MCF 10A (cell line): ENCODE measurements around the gene BCL2L1. TPM values are rescaled to one million over a fixed set of nuclear protein-coding genes. Genes with fewer than 3 reads are reported as not detected.
"Not testable (repeated sequence)": the region's sequence is repeated elsewhere in the genome, so short reads cannot be mapped to it uniquely, and the experiment has no call there.

ENCODE experiments used
- BruUV-seq: library from RNA; stranded (reverse); fragments of 400-500 nt; replicated peaks from 2 replicates; lab custom pipeline; 2021; lab: Mats Ljungman, UMichigan
- CTCF ChIA-PET: fragments of 300-600 bp; sonication (Branson Sonifier 250); formaldehyde crosslinking; extraction: SDS; loops from one replicate; lab custom pipeline; 2021; ENCODE audit warnings: antibody characterized with exemption, inconsistent platforms; lab: Yijun Ruan, JAX
- POLR2A ChIA-PET: fragments of 300-600, 350-650 bp; sonication (Branson Sonifier 250); formaldehyde crosslinking; extraction: SDS; loops from one replicate; lab custom pipeline; 2020; ENCODE audit warnings: antibody characterized with exemption, inconsistent platforms; lab: Yijun Ruan, JAX
- DNase-seq: peaks from one replicate; pipeline ENCODE4 v3.0.0-alpha.2; 2018; ENCODE audit not compliant: unreplicated experiment
- H3K27ac Mint-ChIP-seq: one replicate; pipeline ENCODE4 v1.8.0; 2022; ENCODE audit warnings: mild to moderate bottlenecking, low read depth, mixed read lengths; ENCODE audit not compliant: unreplicated experiment
- H3K27me3 Mint-ChIP-seq: one replicate; pipeline ENCODE4 v1.8.0; 2022; ENCODE audit warnings: mixed read lengths; ENCODE audit not compliant: insufficient read depth, unreplicated experiment
- H3K36me3 Mint-ChIP-seq: one replicate; pipeline ENCODE4 v1.8.0; 2022; ENCODE audit warnings: mild to moderate bottlenecking, moderate library complexity, mixed read lengths; ENCODE audit not compliant: insufficient read depth, unreplicated experiment
- H3K4me1 Mint-ChIP-seq: one replicate; pipeline ENCODE4 v1.8.0; 2022; ENCODE audit warnings: mixed read lengths; ENCODE audit not compliant: insufficient read depth, unreplicated experiment
- H3K4me3 Mint-ChIP-seq: one replicate; pipeline ENCODE4 v1.8.0; 2022; ENCODE audit warnings: mild to moderate bottlenecking, moderate library complexity, mixed read lengths; ENCODE audit not compliant: unreplicated experiment
- H3K9me3 Mint-ChIP-seq: one replicate; pipeline ENCODE4 v1.8.0; 2022; ENCODE audit warnings: mixed read lengths; ENCODE audit not compliant: unreplicated experiment
- intact Hi-C: fragments of 100-400 bp; cut with micrococcal nuclease; formaldehyde crosslinking; loops from 2 replicates; pipeline ENCODE4 v1.14.1; 2022
- total RNA-seq: library from RNA; stranded (reverse); gene quantifications from 2 replicates; pipeline ENCODE4 v1.2.3, GENCODE V29; 2022
- TF ChIP-seq, protein P1 (sequence below): fragments of 200-600 bp; IDR thresholded peaks from one replicate; pipeline ENCODE4 v1.8.0; 2022; ENCODE audit warnings: antibody characterized with exemption, mild to moderate bottlenecking; ENCODE audit not compliant: unreplicated experiment

BCL2L1 gene
- total RNA-seq, 1 experiment from 2014 or later: 156 TPM

DNA sequence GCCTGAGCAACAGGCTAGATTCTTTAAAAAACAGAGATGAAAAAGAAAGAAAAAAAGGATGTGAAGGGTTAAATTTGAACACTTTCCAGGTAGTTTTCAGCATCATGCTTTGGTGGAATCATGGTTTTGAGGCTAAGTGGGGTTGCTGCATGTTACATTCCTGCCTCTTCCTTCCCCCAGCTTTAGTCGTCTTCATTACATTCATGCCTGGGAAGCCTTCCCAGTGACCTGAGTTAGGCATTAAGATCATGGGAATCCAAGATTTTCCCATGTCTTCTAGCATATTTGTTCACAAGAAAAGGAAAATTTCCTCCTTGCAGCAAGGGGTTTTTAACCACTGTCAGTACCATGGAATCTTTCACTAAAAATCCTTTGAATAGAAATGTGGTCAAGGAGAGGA lies 28.5 kb upstream of the BCL2L1 start:
- Mint-ChIP-seq H3K4me3 (no peak overlapping the region), H3K27ac (peak overlapping the region; percentile 70), H3K4me1 (peaks cover 22% of the 10 kb centered on the region), H3K9me3 (no peaks in the 10 kb centered on the region), H3K27me3 (no peaks in the 10 kb centered on the region), H3K36me3 (peaks cover 4% of the 10 kb centered on the region)
- POLR2A ChIA-PET: interaction anchor here (0.6 to 6.3 kb wide), 6 partner anchors 12 to 197 kb away, joined by 3 to 81 read pairs (median 3); partner anchors contain the start of gene TPX2
- TF ChIP-seq, protein P1, sequence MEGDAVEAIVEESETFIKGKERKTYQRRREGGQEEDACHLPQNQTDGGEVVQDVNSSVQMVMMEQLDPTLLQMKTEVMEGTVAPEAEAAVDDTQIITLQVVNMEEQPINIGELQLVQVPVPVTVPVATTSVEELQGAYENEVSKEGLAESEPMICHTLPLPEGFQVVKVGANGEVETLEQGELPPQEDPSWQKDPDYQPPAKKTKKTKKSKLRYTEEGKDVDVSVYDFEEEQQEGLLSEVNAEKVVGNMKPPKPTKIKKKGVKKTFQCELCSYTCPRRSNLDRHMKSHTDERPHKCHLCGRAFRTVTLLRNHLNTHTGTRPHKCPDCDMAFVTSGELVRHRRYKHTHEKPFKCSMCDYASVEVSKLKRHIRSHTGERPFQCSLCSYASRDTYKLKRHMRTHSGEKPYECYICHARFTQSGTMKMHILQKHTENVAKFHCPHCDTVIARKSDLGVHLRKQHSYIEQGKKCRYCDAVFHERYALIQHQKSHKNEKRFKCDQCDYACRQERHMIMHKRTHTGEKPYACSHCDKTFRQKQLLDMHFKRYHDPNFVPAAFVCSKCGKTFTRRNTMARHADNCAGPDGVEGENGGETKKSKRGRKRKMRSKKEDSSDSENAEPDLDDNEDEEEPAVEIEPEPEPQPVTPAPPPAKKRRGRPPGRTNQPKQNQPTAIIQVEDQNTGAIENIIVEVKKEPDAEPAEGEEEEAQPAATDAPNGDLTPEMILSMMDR: no peak
- intact Hi-C loops: no loop called here
- CTCF ChIA-PET: interaction anchor here (0.7 to 3.6 kb wide), 9 partner anchors 9 to 138 kb away, joined by 3 to 13 read pairs (median 5); no protein-coding TSS in a partner anchor
- no peak for DNase-seq
- BruUV-seq: no TSS peak

- intact Hi-C loops: no loop called here
- POLR2A ChIA-PET: interaction anchor here (0.7 to 6.3 kb wide), 6 partner anchors 10 to 145 kb away, joined by 3 to 81 read pairs (median 3); partner anchors contain the start of gene TPX2
- peaks cover 21% of the 10 kb centered on the region for H3K4me1 Mint-ChIP-seq
- H3K4me3 Mint-ChIP-seq: no peak overlapping the region
- TF ChIP-seq, protein P1: no peak
- peaks cover 12% of the 10 kb centered on the region for H3K36me3 Mint-ChIP-seq
- CTCF ChIA-PET: interaction anchor here (0.6 to 2.0 kb wide), 11 partner anchors 9 to 281 kb away, joined by 3 to 9 read pairs (median 4); partner anchors contain the start of gene BCL2L1
- no peaks in the 10 kb centered on the region for H3K9me3 Mint-ChIP-seq
- no peak for DNase-seq
- peak overlapping the region; percentile 49 for H3K27ac Mint-ChIP-seq
- no TSS peak for BruUV-seq
- H3K27me3 Mint-ChIP-seq: no peaks in the 10 kb centered on the region
Measured at GRCh38 chr20:31749223-31749622, 26.6 kb upstream of the BCL2L1 start.

DNA sequence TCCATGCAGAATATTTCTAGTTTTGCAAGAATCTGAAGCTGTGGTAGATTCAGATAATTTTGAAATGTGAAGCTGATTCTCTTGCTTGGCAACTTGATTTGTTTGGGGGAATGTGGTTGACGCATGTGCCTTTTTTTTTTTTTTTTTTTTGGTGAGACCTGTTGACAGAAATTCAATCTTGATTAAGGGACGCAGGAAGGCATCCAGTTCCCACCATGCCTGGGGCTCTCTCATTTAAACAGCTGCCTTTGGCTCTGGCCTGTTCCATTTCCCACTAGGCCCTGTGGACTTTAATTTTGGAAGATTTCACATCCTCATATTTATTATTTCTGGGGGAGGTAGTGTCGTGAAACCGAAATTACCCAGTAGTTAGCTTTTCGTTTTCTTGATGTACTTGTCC lies 25.0 kb upstream of the BCL2L1 start:
- POLR2A ChIA-PET: interaction anchor here (0.6 to 6.3 kb wide), 9 partner anchors 8 to 201 kb away, joined by 3 to 81 read pairs (median 3); partner anchors contain the start of genes ID1 and TPX2

DNA sequence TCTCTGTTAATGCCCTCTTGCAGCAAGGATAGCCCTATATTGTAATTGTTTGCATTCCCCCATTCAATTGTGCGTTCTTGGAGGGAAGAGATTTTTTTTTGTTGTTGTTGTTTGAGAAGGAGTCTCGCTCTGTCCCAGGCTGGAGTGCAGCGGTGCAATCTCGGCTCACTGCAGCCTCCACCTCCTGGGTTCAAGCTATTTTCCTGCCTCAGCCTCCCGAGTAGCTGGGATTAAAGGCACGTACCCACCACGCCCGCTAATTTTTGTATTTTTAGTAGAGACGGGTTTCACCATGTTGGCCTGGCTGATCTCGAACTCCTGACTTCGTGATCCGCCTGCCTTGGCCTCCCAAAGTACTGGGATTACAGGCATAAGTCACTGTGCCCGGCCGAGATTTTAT lies 24.4 kb upstream of the BCL2L1 start:
- intact Hi-C loops, H3K4me3 Mint-ChIP-seq, H3K9me3 Mint-ChIP-seq, H3K27me3 Mint-ChIP-seq, DNase-seq, BruUV-seq: not testable (repeated sequence)
- CTCF ChIA-PET: interaction anchor here (0.5 to 2.0 kb wide), 7 partner anchors 15 to 611 kb away, joined by 3 to 9 read pairs (median 4); partner anchors contain the start of genes ASXL1 and BCL2L1
- Mint-ChIP-seq H3K36me3 (peaks cover 12% of the 10 kb centered on the region), H3K27ac (peak overlapping the region; percentile 70), H3K4me1 (peaks cover 13% of the 10 kb centered on the region)
- POLR2A ChIA-PET: interaction anchor here (0.6 to 6.3 kb wide), 9 partner anchors 7 to 902 kb away, joined by 3 to 81 read pairs (median 4); partner anchors contain the start of genes ID1 and TPX2

More for the DNA sequence above, 25.0 kb upstream of the BCL2L1 start:
- DNase-seq: no peak
- Mint-ChIP-seq H3K4me1 (peaks cover 14% of the 10 kb centered on the region), H3K4me3 (no peak overlapping the region), H3K36me3 (peaks cover 12% of the 10 kb centered on the region), H3K9me3 (no peaks in the 10 kb centered on the region), H3K27me3 (no peaks in the 10 kb centered on the region), H3K27ac (peak overlapping the region; percentile 70)
- no TSS peak for BruUV-seq
- CTCF ChIA-PET: interaction anchor here (0.5 to 2.0 kb wide), 9 partner anchors 8 to 610 kb away, joined by 3 to 9 read pairs (median 4); partner anchors contain the start of genes ASXL1 and BCL2L1
- intact Hi-C loops: no loop called here
- TF ChIP-seq, protein P1: no peak
